GM19397 (cell line): ENCODE results near the gene ALKAL2.

Experiments used
- ATAC-seq: cut with Tn5 transposase; IDR thresholded peaks from one replicate; pipeline ENCODE4 v1.9.1; 2021; ENCODE audit warnings: mild to moderate bottlenecking, moderate library complexity; ENCODE audit not compliant: unreplicated experiment

Gene ALKAL2

GRCh38 chr2:290090-290722 is 2.3 kb upstream of the ALKAL2 start:
- ATAC-seq: no peak

- no peak for ATAC-seq
Measured at GRCh38 chr2:289362-290089, 1.6 kb upstream of the ALKAL2 start.

GRCh38 chr2:288758-289361 is 969 bp upstream of the ALKAL2 start:
- ATAC-seq: no peak

GRCh38 chr2:287471-287885 is 413 bp downstream of the ALKAL2 start:
- no peak for ATAC-seq

- no peak for ATAC-seq
Measured at GRCh38 chr2:286774-287392, 1.0 kb downstream of the ALKAL2 start.

- no peak for ATAC-seq
Measured at GRCh38 chr2:286035-286434, 1.9 kb downstream of the ALKAL2 start.

GRCh38 chr2:285531-285930 is 2.4 kb downstream of the ALKAL2 start:
- ATAC-seq: no peak

- no peak for ATAC-seq
Measured at GRCh38 chr2:284896-285492, 2.9 kb downstream of the ALKAL2 start.

GRCh38 chr2:283996-284794 is 3.7 kb downstream of the ALKAL2 start:
- ATAC-seq: no peak

GRCh38 chr2:282371-283263 is 5.3 kb downstream of the ALKAL2 start:
- no peak for ATAC-seq

GRCh38 chr2:281381-281780 is 6.5 kb downstream of the ALKAL2 start:
- no peak for ATAC-seq

GRCh38 chr2:280650-281110 is 7.2 kb downstream of the ALKAL2 start:
- ATAC-seq: no peak

- no peak for ATAC-seq
Measured at GRCh38 chr2:279956-280649, 7.8 kb downstream of the ALKAL2 start.

- ATAC-seq: no peak
Measured at GRCh38 chr2:279366-279765, 8.5 kb downstream of the ALKAL2 start.

- ATAC-seq: no peak
Measured at GRCh38 chr2:278927-279320, 9.0 kb downstream of the ALKAL2 start.

- no peak for ATAC-seq
Measured at GRCh38 chr2:278312-278926, 9.5 kb downstream of the ALKAL2 start.

- ATAC-seq: peak; percentile 76
Measured at GRCh38 chr2:275466-275865, 12.4 kb downstream of the ALKAL2 start.

- no peak for ATAC-seq
Measured at GRCh38 chr2:274503-274902, 13.4 kb downstream of the ALKAL2 start.
